ENCODE measurements around the gene PPEF1.
"Not testable (repeated sequence)": the region's sequence is repeated elsewhere in the genome, so short reads cannot be mapped to it uniquely, and the experiment has no call there.

PPEF1 gene

DNA sequence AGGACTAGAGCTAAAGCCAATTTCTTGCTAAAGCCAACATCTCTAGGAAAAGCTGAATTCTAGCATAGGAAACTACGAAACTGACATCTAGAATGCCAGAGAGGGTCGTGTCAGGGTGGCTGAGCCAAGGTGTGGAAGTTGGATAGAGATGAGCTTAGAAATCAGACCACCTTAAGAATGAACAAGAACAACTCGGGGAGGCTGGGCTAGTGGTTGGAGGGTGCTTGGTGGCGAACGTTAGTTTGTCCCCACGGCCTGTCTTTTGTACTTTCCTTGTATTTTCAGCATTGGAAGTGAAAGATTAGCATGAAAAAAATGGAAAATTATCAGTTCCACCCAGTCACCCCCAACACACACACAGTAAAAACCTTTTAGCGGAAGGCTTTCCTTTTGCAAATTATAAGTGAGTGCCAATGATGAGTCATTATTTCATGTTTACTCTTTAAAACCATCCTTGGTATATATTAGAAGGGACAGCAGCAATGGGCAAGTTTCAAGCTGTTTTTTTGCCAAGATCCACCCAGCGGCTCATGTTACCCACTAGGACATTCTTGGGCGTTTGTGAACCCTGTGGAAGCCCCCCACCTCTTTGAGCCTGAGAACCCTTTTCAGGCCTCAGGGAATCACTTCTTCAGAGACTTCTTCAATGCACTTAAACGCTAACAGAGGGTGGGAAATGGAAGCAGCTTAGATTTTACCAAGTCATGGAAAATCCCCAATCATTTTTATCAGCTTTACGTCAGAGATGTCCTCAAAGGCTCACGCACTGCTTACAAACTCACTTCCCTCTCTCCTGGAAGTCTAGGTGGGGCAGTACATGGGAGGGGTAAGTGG lies 4.9 kb upstream of the PPEF1 start:
- DNase-seq: no peak

DNA sequence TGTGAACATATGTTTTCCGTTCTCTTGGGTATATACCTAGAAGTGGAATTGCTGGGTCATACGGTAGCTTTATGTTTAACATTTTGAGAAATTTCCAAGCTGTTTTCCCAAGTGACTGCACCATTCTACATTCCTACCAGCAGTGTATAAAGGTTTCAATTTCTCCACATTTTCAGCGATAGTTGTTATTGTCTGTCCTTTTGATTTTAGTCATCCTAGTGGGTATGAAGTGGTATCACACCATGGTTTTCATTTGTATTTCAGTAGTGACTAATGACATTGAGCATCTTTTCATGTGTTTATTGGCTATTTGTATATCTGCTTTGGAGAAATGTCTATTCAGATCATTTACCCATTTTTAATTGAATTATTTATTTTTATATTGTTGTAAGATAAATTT lies 2.4 kb downstream of the PPEF1 start:
- DNase-seq: no peak

DNA sequence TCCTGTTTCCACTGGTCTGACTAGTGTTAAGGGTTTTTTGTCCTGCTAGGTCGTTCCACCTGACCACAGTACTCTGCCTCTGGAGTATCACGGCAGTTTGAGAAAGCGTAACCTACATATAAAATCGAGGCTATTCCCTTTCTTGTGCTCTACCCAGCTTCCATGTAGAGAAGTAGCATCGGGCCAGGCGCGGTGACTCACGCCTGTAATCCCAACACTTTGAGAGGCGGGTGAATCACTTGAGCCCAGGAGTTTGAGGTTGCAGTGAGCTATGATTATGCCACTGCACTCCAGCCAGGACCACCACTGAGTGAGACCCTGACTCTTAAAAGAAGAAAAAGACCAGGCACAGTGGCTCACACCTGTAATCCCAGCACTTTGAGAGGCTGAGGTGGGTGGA lies 7.5 kb downstream of the PPEF1 start:
- no peak for DNase-seq

DNA sequence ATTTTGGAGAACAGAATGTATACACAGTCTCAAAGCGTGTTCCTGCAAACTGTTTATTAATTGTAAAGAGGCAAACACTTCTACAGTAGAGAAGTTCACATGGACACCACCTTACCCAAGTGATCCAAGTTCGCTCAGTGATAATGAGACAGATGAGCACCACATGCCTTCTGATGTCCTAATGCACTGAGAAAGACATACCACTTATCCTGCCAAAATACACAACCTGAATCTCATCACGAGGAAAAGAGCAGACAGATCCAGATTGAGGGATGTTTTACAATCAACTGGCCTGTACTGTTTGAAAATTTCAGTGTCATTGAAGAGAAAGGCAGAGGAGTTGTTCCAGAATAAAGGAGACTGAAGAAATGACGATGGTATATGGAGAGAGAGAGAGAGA lies 12.4 kb downstream of the PPEF1 start:
- no peak for DNase-seq

DNA sequence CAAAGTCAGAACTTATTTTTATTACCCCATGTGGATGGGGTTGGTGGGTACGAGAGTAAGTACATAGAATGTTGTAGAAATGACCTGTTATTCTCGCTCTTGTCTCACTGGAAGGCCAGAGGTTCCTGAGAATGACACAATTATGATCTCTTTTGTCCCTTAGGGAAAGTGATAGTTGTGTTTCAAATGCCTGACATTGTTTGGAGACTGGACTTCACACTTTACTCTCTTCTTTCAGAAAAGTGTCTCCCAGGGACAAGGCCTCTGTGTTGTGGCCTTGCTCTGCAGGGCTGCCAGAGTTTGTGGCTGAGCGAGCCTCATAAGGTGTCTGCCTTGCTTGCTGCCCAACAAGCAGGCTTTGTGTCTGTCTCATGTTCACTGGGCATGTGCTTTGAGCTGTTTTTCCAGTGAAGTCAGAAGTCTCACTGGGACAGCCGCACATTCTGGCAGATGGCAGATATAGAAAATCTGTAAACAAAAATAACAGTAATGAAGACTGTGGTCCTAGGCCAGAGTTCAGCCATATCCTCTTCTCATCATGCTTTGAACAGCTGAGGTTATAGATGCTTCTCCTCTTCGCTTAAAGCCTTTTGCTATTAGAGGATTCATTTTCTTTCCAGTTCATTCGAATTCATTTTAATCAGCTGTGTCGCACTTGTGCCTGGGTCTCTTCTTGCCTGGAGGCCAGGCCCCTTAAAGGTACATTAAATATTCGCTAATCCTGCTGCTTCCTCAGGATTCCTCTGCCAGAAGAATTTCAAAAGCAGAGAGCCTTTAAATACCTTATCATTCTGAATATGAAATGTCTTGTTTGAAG lies 14.4 kb downstream of the PPEF1 start:
- DNase-seq: no peak

DNA sequence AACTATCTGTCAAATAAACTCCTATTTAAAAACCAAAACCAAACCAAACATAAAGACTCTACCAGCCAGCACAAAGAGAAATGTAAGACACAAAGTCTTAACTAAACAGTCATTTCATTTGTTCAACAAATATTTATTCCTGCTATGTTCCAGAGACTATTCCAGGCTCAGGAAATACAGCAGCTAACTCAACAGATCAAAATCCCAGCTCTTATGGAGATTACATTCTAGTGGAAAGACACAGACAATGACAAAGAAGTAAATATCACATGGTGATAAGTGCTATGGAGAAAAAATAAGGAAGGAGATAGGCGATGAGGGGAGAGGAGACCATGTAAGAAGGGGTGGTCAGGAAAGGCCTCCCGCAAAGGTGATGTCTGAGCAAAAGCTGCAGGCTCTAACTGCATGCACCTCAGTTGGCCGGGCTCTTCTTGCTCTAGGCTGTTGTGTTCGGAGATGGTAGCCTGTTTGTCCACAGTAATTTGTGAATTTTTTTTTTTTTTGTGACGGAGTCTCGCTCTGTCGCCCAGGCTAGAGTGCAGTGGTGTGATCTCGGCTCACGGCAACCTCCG lies 15.1 kb downstream of the PPEF1 start:
- no peak for DNase-seq

DNA sequence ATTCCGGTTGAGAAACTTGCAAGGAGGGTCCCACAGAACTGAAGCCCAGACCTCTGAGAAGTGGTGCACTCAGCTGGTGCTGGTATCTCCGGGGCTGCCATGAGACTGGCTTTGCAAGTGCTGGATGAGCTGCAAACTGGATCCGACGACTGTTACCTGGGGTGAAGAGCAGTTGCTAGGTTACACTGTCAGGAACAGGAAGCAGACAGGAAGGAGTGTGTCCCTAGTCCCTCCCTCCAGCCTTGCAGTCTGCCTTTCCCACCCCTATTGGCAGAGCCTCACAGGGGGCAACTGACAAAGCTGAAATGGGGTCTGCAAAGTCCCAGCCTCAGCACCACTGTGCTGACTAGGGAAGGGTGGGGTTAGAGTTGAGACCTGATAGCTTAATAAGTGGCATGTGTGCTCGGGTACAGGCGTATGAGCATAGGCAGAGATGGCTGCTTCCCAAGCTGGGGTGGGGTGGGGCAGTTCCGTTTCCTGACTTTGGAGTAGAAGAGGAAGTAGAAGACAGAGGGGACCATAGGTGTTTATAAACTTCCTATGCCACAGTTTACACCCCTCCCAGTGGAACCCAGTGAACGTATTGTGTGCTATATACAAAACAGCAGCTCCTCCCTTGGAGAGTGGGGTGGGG lies 18.0 kb downstream of the PPEF1 start:
- DNase-seq: no peak

DNA sequence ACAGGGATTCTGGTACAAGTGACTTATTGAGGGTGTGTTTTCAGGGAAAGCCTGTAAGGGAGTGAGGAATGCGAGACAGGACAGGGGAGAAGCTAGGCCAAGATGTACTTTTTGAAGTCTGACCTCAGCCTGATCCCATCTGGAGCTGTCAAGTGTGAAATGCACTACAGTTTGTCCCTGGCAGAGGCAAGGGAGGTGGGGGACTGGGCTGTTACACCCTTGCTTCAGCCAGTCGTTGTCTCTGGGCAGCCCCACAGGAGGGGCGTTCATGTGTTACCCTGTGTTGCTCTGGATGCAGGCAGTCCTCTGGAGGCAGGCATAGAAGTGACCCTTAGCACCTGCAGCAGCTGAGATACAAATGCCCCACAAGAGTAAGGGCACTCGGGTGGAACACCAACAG lies 25.8 kb downstream of the PPEF1 start:
- DNase-seq: no peak

DNA sequence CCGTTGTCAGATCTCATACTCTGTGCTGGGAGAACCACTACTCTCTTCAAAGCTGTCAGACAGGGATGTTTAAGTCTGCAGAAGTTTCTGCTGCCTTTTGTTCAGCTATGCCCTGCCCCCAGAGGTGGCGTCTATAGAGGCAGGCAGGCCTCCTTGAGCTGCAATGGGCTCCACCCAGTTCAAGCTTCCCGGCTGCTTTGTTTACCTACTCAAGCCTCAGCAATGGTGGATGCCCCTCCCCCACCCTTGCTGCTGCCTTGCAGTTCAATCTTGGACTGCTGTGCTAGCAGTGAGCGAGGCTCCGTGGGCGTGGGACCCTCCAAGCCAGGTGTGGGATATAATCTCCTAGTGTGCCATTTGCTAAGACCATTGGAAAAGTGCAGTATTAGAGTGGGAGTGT lies 32.2 kb downstream of the PPEF1 start:
- DNase-seq: not testable (repeated sequence)

DNA sequence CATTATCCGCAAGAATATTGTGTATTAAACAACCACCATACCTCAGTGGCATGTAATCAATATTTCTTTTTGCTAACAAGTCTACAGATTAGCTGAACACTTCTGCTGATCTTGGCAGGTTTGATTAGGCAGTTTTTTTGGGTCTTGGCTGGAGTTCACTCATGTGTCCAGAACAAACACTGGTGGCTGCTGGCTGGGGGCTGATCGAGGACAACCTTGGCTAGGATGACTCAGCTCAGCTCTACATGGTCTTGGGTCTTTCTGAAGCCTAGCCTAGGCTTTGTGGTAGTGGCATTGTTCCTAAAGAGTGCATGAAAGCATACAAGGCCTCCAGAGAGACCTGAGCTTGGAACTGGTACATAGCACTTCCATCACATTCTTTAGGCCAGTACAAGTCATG lies 41.1 kb downstream of the PPEF1 start:
- DNase-seq: no peak

DNA sequence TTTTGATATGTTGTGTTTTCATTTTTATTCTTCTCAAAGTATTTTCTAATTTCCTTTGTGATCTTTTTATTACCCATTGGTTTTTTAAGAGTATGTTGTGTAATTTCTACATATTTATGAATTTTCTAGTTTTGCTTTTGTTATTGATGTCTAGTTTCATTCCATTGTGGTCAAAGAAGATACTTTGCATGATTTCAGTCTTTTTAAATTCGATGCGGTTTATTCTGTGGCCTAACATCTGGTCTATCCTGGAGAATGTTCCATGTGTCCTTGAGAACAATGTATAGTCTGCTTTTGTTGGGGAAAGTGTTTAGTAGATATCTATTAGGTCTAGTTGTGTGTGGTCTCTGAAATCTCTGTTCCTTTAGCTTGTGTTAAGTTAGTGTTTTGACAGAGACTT lies 46.2 kb downstream of the PPEF1 start:
- no peak for DNase-seq

DNA sequence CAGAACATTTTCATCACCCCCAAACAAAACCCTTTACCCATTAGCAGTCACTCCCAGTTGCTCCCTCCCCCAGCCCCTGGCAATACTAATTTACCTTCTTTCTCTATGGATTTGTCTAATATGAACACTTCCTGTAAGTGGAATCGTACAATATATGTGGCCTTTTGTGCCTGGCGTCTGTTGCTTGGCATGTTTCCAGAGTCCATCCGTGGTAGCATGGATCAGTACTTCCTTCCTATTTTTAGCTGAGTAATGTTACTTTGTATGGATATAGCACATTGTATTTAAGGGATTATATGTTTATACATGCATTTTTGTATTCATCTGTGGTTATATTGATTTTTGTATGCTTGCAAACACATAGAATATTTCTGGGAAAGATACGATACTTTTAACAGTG lies 48.2 kb downstream of the PPEF1 start:
- DNase-seq: no peak

DNA sequence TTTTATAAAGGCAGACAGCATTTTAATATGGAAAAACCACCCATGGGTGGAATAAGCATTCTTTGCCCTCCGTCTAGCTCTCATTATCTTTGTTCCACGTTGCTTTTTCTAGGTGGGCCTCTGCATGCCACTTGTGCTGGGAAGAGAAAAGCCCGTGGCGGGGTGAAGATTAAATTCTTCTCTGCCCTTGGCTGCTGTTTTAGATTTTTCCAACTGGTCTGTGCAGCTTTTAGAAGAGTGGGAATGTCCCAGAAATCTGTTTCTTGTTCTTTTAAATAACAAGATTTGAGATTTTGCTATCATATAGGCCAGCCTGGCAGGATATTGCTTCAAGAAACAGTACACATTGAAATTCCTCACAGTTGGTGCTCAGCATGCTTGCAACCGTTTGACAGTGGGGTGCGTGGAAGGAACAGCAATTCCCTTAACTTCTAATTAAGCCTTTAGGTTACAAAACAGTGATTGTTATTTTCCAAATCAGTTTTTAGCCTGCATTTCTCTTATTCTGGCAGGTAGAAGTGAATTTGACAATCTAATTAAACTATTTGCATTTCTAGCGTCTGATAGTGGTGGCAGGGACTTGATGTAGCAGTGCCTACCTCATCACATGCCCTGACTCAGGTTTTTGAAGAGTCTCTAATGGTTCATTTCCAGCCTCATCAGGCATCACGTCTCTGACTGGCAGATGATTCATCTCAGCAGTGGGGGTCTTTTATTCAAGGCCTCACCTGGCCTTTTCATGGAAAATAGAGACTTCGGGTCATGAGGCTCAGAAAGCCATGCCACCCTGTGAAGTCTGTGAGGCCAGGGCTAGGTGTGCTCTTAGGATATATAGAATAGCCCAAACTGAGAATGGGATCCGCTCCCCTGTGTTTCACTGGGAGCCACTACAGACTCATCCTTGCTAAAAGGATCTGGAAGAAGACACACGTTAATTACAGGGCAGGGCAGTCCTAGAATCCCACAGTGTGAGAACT lies 50.8 kb downstream of the PPEF1 start:
- DNase-seq: no peak

DNA sequence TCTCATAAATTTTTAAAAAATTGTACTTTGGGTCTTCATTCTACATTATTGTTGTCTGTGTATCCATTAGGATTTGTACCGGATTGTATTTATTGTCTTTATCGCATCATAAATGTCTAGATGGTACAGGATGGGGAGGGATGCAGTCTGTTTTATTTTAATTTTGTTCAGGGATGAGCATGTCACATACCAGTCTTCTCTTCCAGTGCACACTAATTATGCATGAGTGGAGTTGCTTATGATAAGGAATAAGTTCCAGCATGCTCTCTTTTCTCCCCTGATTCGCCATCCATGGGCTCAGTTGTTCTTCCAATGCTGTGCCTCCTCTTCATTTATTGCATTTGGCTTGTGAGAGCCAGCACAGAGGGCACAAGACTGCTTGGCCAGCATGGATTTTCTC lies 54.3 kb downstream of the PPEF1 start:
- DNase-seq: no peak

DNA sequence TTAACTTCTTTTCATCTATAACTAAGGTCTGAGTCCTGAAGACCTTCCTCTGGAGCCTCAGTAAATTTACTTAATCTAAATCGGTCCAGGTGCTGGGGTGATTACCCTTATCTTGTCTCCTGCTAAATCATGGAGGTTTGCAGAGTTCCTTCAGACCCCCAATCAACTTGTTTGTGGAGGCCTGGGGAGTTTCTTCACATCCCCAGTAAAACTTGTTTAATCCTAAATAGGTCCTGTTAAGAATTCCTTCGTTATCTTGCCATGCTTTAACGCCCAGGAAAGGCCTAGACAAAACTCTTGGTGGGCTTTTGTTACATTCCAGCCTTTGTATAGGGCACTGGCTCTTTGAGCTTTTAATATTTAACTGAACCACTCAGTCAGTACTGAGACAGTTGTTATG lies 55.7 kb downstream of the PPEF1 start:
- DNase-seq: not testable (repeated sequence)

DNA sequence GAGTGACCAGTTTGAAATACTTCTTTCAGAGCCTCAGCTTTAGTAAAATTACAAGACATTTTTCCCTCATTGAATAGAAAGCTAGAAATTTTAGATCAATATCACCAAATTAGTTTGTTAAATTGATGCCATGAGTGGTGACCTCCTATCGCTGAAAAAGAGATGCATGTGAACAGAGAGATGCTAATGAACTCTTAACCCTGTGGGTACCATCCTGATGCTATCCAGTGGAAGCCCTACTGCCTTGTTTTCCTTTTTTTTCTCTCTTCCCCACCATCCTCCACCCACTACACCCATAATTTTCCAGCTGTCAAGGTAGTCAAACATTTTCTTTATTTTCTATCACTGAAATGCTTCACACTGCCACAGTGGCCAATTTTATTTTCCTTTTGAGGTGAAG lies 61.9 kb downstream of the PPEF1 start:
- DNase-seq: no peak

DNA sequence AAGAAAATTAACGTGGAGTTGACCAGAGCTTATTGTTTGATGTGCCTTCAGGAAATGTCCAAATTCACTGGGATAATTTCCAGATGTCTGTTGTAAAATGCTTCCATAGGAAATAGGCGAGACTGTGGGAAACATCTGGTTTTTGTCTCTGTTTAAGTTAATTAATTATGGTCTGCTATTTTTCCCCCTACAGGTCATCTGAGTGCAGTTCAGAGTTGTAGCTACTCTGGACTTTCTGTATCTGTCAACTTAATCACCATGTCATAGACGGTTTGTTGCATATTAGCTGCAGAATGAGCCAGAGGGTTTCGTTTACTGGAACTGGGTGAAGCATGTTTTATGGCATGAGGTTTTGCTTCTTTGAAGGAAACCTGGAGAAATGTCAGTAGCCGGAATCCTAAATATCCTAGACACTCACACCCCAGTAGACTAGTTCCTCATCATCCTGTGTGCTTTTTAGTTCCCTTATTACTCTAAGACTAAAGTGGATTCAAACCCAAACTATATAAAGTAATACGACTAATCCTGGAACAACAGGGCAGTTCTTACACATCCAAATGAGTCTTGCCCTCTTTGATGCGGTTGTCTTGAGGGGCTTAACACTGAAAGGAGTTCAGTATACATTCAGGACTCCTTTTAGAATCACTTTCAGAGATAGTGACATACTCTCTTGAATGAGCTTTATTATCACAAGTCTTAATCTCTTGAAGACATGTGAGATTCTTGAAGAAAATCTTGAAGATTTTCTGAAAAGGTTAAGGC lies 62.5 kb downstream of the PPEF1 start:
- no peak for DNase-seq

DNA sequence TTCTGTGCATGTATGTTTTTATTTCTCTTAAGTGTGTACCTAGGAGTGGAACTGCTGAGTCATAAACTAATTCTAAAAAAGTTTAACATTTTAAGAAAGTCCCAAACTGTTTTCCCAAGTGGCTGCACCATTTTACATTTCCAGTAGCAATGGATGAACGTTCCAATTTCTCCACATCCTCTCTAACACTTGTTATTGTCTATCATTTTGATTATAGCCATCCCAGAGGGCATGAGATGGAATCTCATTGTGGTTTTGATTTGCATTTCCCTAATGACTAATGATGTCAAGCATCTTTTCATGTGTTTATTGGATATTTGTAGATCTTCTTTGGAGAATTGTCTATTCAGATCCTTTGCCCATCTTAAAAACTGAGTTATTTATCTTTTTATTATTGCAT lies 82.5 kb downstream of the PPEF1 start:
- no peak for DNase-seq

DNA sequence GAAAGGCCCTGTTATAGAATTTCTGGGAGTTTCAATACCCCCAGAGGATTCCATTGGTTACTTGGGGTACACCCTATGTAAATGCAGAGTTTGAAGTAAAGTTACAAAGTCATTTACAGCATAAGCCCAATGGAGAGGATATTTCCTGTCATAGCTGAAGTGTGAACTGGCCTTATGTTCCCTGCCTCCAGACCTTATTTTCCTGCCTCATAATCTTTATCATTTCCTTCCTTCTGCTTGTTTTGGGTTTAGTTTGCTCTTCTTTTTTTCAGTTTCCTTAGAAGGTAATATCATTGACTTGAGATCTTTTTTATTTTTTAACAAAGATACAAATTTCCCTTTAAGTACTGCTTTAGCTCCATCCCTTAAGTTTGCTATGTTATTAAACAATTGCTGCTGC lies 85.4 kb downstream of the PPEF1 start:
- no peak for DNase-seq

DNA sequence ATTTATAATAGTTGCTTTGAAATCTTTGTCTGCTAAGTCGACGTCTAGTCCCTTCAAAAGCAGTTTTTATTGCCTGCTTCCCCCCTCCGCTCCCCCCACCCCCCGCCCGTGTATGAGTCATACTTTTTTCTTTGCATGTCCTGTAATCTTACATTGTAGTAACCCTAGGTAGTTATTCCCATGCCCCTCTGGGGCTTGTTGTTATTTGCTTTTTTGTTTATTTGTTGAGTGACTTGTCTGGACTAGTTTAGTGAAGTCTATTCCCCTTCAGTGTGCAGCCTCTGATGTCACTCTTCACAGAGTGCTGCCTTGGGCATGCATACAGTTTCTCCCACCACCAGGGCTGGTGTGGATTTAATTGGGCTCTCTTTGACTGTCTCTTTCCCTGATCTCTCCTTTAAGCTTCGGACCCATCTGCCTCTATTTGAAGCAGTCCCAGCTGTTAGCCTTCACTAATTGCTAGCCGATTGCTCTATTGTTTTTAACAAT lies 86.2 kb downstream of the PPEF1 start:
- no peak for DNase-seq

DNA sequence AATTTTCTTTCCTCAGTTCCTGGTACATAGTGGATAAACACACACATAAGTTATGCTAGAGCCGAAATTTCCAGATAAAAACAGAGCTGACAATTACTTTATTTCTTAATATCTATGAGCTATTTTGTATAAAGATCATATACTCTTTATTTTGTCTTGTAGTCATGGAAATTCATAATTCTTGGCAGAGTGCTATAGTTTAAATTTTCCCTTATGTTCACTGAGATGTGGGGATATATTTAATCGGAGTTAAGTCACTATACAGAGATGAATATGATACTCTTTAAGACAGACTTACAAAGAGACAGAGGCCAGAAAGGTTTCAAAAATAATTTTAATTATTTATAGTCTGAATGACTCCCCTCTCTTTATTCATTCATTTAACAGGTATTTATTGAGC lies 89.7 kb downstream of the PPEF1 start:
- no peak for DNase-seq

All from NCI-H1105 (cell line).